K562 (cell line): Measurements from ENCODE around the gene DSE. TPM values are rescaled to one million over a fixed set of nuclear protein-coding genes. Genes with fewer than 3 reads are reported as not detected.

ENCODE experiments used
- ATAC-seq: fragments of 200-7000 bp; cut with Tn5 transposase; 3 replicates; pipeline ENCODE4 v1.9.1; 2020; ENCODE audit warnings: moderate library complexity
- BruUV-seq: library from RNA; stranded (reverse); fragments of 400-500 nt; replicated peaks from 2 replicates; lab custom pipeline; 2021; lab: Mats Ljungman, UMichigan
- CTCF ChIA-PET: fragments of 300-600 bp; formaldehyde crosslinking; extraction: SDS; loops from one replicate; lab custom pipeline; 2021; ENCODE audit warnings: low intra/inter-chr PET ratio; lab: Yijun Ruan, JAX
- POLR2A ChIA-PET: fragments of 300-600, 350-650 bp; sonication (Branson Sonifier 250); formaldehyde crosslinking; extraction: SDS; loops from one replicate; lab custom pipeline; 2021; ENCODE audit warnings: antibody characterized with exemption, inconsistent platforms; lab: Yijun Ruan, JAX
- DNase-seq, 4 experiments: peaks; one replicate each; pipeline versions ENCODE4 v3.0.0 to v3.0.0-alpha.2; 2011 to 2018; ENCODE audit warnings: low spot score in 3 of 4, mixed read lengths in 3 of 4; ENCODE audit errors: extremely low read depth in 1 of 4
- FAIRE-seq: peaks from 2 replicates; lab custom pipeline; 2011; peaks lifted over from hg19 to GRCh38; lab: Jason Lieb, UNC
- H2AFZ ChIP-seq: 2 replicates; pipeline ENCODE4 v1.6.0; 2011; ENCODE audit warnings: low read depth, low read length, control low read depth, inconsistent platforms
- H3K27ac ChIP-seq: fragments of 200-600 bp; 3 replicates; pipeline ENCODE4 v1.8.0; 2011; ENCODE audit warnings: low read depth, mild to moderate bottlenecking, control low read depth, inconsistent platforms, low read length, moderate library complexity, mixed read lengths; ENCODE audit errors: extremely low read depth
- H3K27me3 ChIP-seq, 2 experiments: fragments of 300-600 bp in 1 of 2; 2 replicates in 1 of 2; 3 replicates in 1 of 2; pipeline versions ENCODE4 v1.6.0 to v1.8.0; 2011; ENCODE audit warnings: inconsistent platforms in 2 of 2, low read length in 2 of 2, mild to moderate bottlenecking in 1 of 2, mixed read lengths in 1 of 2, moderate library complexity in 1 of 2; ENCODE audit not compliant: control insufficient read depth in 2 of 2, insufficient read depth in 2 of 2
- H3K36me3 ChIP-seq: fragments of 300-600 bp; 3 replicates; pipeline ENCODE4 v1.8.0; 2011; ENCODE audit warnings: mild to moderate bottlenecking, low read length, inconsistent platforms; ENCODE audit not compliant: control insufficient read depth, insufficient read depth
- H3K4me1 ChIP-seq, 2 experiments: fragments of 200-600 bp in 1 of 2; replicated peaks in 1 of 2; 2 replicates in 1 of 2; 3 replicates in 1 of 2; pipeline versions ENCODE4 v1.5.1 to v1.8.0; 2011; ENCODE audit warnings: inconsistent platforms in 2 of 2, low read length in 2 of 2, mild to moderate bottlenecking in 1 of 2, mixed read lengths in 1 of 2, moderate library complexity in 1 of 2; ENCODE audit not compliant: control insufficient read depth in 2 of 2, insufficient read depth in 2 of 2
- H3K4me2 ChIP-seq: 2 replicates; pipeline ENCODE4 v1.6.1; 2011; ENCODE audit warnings: low read length, control low read depth, inconsistent platforms, mixed read lengths; ENCODE audit not compliant: insufficient read depth
- H3K4me3 ChIP-seq: fragments of 200-600 bp; sonication (generic), shearing (Covaris generic); 2 replicates; pipeline ENCODE4 v1.5.1; 2016; ENCODE audit warnings: control low read depth, inconsistent platforms
- H3K79me2 ChIP-seq: fragments of 200-600 bp; 3 replicates; pipeline ENCODE4 v1.8.0; 2011; ENCODE audit warnings: low read length, inconsistent platforms; ENCODE audit not compliant: control insufficient read depth, insufficient read depth
- H3K9ac ChIP-seq, 2 experiments: 2 replicates each; pipeline versions ENCODE4 v1.6.0 to v1.6.1; 2011; ENCODE audit warnings: low read depth in 2 of 2, low read length in 2 of 2, control low read depth in 1 of 2, inconsistent platforms in 1 of 2, mild to moderate bottlenecking in 1 of 2, mixed read lengths in 1 of 2; ENCODE audit not compliant: insufficient read depth in 1 of 2
- H3K9me1 ChIP-seq: one replicate; pipeline ENCODE4 v1.6.0; 2011; ENCODE audit warnings: inconsistent platforms, mild to moderate bottlenecking, low read length, moderate library complexity; ENCODE audit not compliant: control insufficient read depth, insufficient read depth
- H3K9me3 ChIP-seq: replicated peaks from 2 replicates; pipeline ENCODE4 v1.5.1; 2011; ENCODE audit warnings: low read depth, low read length, inconsistent platforms; ENCODE audit not compliant: control insufficient read depth, insufficient read depth
- H4K20me1 ChIP-seq: replicated peaks from 2 replicates; pipeline ENCODE4 v1.6.1; 2011; ENCODE audit warnings: low read length, inconsistent platforms, mixed read lengths; ENCODE audit not compliant: control insufficient read depth, insufficient read depth
- BDP1 ChIP-seq: IDR thresholded peaks from 3 replicates; pipeline ENCODE4 v1.6.1; 2011; ENCODE audit not compliant: insufficient read length, insufficient read depth
- CHD4 ChIP-seq: fragments of 200-600 bp; sonication (generic); IDR thresholded peaks from 3 replicates; pipeline ENCODE4 v1.6.1; 2012; ENCODE audit warnings: low read depth, mild to moderate bottlenecking, mixed read lengths, low read length, inconsistent platforms; ENCODE audit not compliant: insufficient read depth, insufficient replicate concordance, poor library complexity, severe bottlenecking
- CREB3L1 ChIP-seq: fragments of 450-650 bp; IDR thresholded peaks from 2 replicates; pipeline ENCODE4 v1.6.1; 2014; ENCODE audit warnings: low read depth, mild to moderate bottlenecking, moderate library complexity, borderline replicate concordance
- ELK1 ChIP-seq: sonication (generic); formaldehyde crosslinking; IDR thresholded peaks from 2 replicates; pipeline ENCODE4 v1.8.1; 2022; ENCODE audit warnings: missing genetic modification reagents
- HMG20B ChIP-seq: fragments of 250-450 bp; sonication (Bioruptor Pico); IDR thresholded peaks from 2 replicates; pipeline ENCODE4 v1.5.0; 2021; ENCODE audit warnings: mild to moderate bottlenecking
- KDM2B ChIP-seq: fragments of 250-450 bp; sonication (Bioruptor Pico); IDR thresholded peaks from 2 replicates; pipeline ENCODE4 v1.8.0; 2021; ENCODE audit warnings: mild to moderate bottlenecking, moderate library complexity
- MBD1 ChIP-seq: fragments of 250-450 bp; sonication (Bioruptor Pico); IDR thresholded peaks from 2 replicates; pipeline ENCODE4 v1.8.0; 2022; ENCODE audit warnings: inconsistent platforms
- MECOM ChIP-seq: fragments of 250-450 bp; sonication (Bioruptor Pico); IDR thresholded peaks from 2 replicates; pipeline ENCODE4 v1.8.0; 2022; ENCODE audit warnings: inconsistent platforms
- MEIS2 ChIP-seq: fragments of 450-650 bp; IDR thresholded peaks from 2 replicates; pipeline ENCODE4 v1.6.1; 2014; ENCODE audit warnings: mild to moderate bottlenecking; ENCODE audit not compliant: partially characterized antibody
- NELFE ChIP-seq: IDR thresholded peaks from 2 replicates; pipeline ENCODE4 v1.6.1; 2011; ENCODE audit warnings: mild to moderate bottlenecking; ENCODE audit not compliant: insufficient read depth, insufficient read length
- NFE2 ChIP-seq: IDR thresholded peaks from 2 replicates; pipeline ENCODE4 v1.6.1; 2014; ENCODE audit warnings: antibody characterized with exemption, low read depth
- NFYB ChIP-seq: IDR thresholded peaks from 2 replicates; pipeline ENCODE4 v1.6.1; 2011; ENCODE audit warnings: mild to moderate bottlenecking, moderate library complexity; ENCODE audit not compliant: insufficient read length; ENCODE audit errors: extremely low read depth
- NONO ChIP-seq, 2 experiments: fragments of 200-400 bp in 1 of 2; fragments of 450-650 bp in 1 of 2; formaldehyde crosslinking in 1 of 2; IDR thresholded peaks; 2 replicates each; pipeline ENCODE4 v1.6.1; 2017; ENCODE audit warnings: low read depth in 2 of 2, mild to moderate bottlenecking in 2 of 2, moderate library complexity in 2 of 2, low read length in 1 of 2
- PTTG1 ChIP-seq: fragments of 450-650 bp; IDR thresholded peaks from 2 replicates; pipeline ENCODE4 v1.6.1; 2016; ENCODE audit warnings: low read depth, mild to moderate bottlenecking, missing genetic modification characterization, missing compliant biosample characterization
- SNRNP70 ChIP-seq: fragments of 200-400 bp; formaldehyde crosslinking; optimal IDR thresholded peaks from 2 replicates; pipeline ENCODE3; 2017; ENCODE audit warnings: low read depth, low read length
- SREBF1 ChIP-seq: fragments of 150-350 bp; IDR thresholded peaks from 2 replicates; pipeline ENCODE4 v1.6.1; 2014; ENCODE audit warnings: antibody characterized with exemption, low read depth, low read length, borderline replicate concordance
- ZNF561 ChIP-seq: fragments of 450-650 bp; formaldehyde crosslinking; conservative IDR thresholded peaks from 2 replicates; pipeline ENCODE4 v1.4.0; 2020; ENCODE audit warnings: mild to moderate bottlenecking, moderate library complexity
- ZNF780A ChIP-seq: fragments of 250-450 bp; sonication (Bioruptor Pico); IDR thresholded peaks from 2 replicates; pipeline ENCODE4 v1.5.0; 2021; ENCODE audit warnings: mild to moderate bottlenecking
- WGBS: fragments of 100-300 bp; shearing (Covaris generic); methylation state at CpG from one replicate; pipeline ENCODE4 v1.1.6; 2016; ENCODE audit warnings: low coverage, mixed read lengths; ENCODE audit not compliant: insufficient coverage; ENCODE audit errors: missing lambda C conversion rate; 5-methylcytosine and 5-hydroxymethylcytosine counted together
- in situ Hi-C: fragments of 300-500 bp; cut with MboI; formaldehyde crosslinking; loops from 4 replicates; pipeline ENCODE4 v1.15.0; 2018; ENCODE audit warnings: inconsistent platforms, mixed read lengths
- intact Hi-C: fragments of 100-400 bp; cut with micrococcal nuclease; formaldehyde crosslinking; loops from 2 replicates; pipeline ENCODE4 v1.14.2; 2022
- polyA plus RNA-seq, 8 experiments: library from polyadenylated mRNA; depleted of rRNA in 4 of 8; stranded (reverse) in 5 of 8; unstranded in 3 of 8; fragments of >200 nt; fragmentation: Nextera tagmentation in 2 of 8; fragmentation: Illumina TruSeq in 1 of 8; extraction: Ambion mirVana in 2 of 8; extraction: Trizol in 1 of 8; gene quantifications; 2 replicates each; pipeline versions ENCODE4 v1.2.1 to v1.2.3, GENCODE V29; 2011 to 2014; ENCODE audit warnings: inconsistent platforms in 1 of 8, missing spikeins in 1 of 8
- total RNA-seq, 7 experiments: library from RNA; depleted of rRNA in 6 of 7; stranded (reverse); fragments of >200 nt in 6 of 7; fragmentation: Illumina TruSeq in 2 of 7; extraction: Trizol in 2 of 7; gene quantifications; 2 replicates each; pipeline versions ENCODE4 v1.2.1 to v1.2.3, GENCODE V29; 2011 to 2021; ENCODE audit warnings: low replicate concordance in 1 of 7

DSE gene
- total and polyA plus RNA-seq, 9 of the 15 experiments (the other 6 are each of a cell fraction or from before 2014, with no cell fraction given): 0.49 to 1.7 (median 0.79) TPM

- Histone ChIP-seq H3K27me3 (peaks cover 4% of the 10 kb centered on the region in 2 experiments; a peak in 3 of 5 replicates), H3K27ac (no peak overlapping the region), H3K4me2 (no peak overlapping the region), H3K9me3 (no peaks in the 10 kb centered on the region), H3K4me3 (no peak overlapping the region), H3K9me1 (no peaks in the 10 kb centered on the region), H2AFZ (no peak overlapping the region), H3K79me2 (no peaks in the 10 kb centered on the region), H3K36me3 (no peaks in the 10 kb centered on the region), H3K9ac (no peak overlapping the region), H3K4me1 (no peaks in the 10 kb centered on the region), H4K20me1 (no peaks in the 10 kb centered on the region)
- intact Hi-C loops (no loop called here), in situ Hi-C loops (no loop called here)
- no peak for DNase-seq
- 0% methylated on average over 3 of the region's 3 CpGs for WGBS
- no TSS peak for BruUV-seq
- ATAC-seq: no peak
- POLR2A ChIA-PET: no interaction called here
- no peak for FAIRE-seq
- no peak for TF ChIP-seq MECOM (CRISPR knock-in tag)
- no peak for TF ChIP-seq CHD4
- TF ChIP-seq ZNF561 (CRISPR knock-in tag): no peak
- TF ChIP-seq MBD1 (CRISPR knock-in tag): no peak
- no peak for TF ChIP-seq NFE2
- TF ChIP-seq ZNF780A: no peak
- no peak for TF ChIP-seq PTTG1 (tag)
- TF ChIP-seq HMG20B (CRISPR knock-in tag): no peak
- TF ChIP-seq CREB3L1: no peak
- no peak for TF ChIP-seq BDP1
- TF ChIP-seq NFYB: no peak
- no peak for TF ChIP-seq ELK1 (CRISPR knock-in tag)
- no peak for TF ChIP-seq KDM2B
- TF ChIP-seq SREBF1: no peak
- no peak for TF ChIP-seq NELFE
- TF ChIP-seq MEIS2: no peak
- no peak for TF ChIP-seq NONO (IDR thresholded peaks at IDR 0.05; ENCODE audit: low read depth in 2 of 2, low read length in 1 of 2)
- TF ChIP-seq SNRNP70: no peak
- CTCF ChIA-PET: no interaction called here
These were observed 10.3 kb downstream of the DSE start for GRCh38 chr6:116381000-116381399.
